SK-N-SH (cell line): ENCODE results near the gene TEX13C. TPM values are rescaled to one million over a fixed set of nuclear protein-coding genes. Genes with fewer than 3 reads are reported as not detected.

Experiments used
- CTCF ChIA-PET: fragments of 300-600, 350-600 bp; formaldehyde crosslinking; extraction: SDS; loops from one replicate; lab custom pipeline; 2021; lab: Yijun Ruan, JAX
- POLR2A ChIA-PET: fragments of 350-600 bp; sonication (Branson Sonifier 250); formaldehyde crosslinking; extraction: SDS; loops from one replicate; lab custom pipeline; 2020; ENCODE audit warnings: antibody characterized with exemption, inconsistent platforms; lab: Yijun Ruan, JAX
- DNase-seq: peaks from one replicate; pipeline ENCODE4 v3.0.0; 2012
- H2AFZ ChIP-seq: fragments of 200-600 bp; sonication (generic); 2 replicates; pipeline ENCODE4 v1.8.1; 2016; ENCODE audit warnings: antibody characterized with exemption, mild to moderate bottlenecking, low read depth
- H3F3A ChIP-seq: fragments of 200-600 bp; sonication (generic); replicated peaks from 2 replicates; pipeline ENCODE3; 2016; ENCODE audit warnings: antibody characterized with exemption, mild to moderate bottlenecking; ENCODE audit not compliant: insufficient read depth
- H3K27ac ChIP-seq, 2 experiments: fragments of 200-500 bp in 1 of 2; fragments of 200-600 bp in 1 of 2; sonication (Bioruptor generic) in 1 of 2; sonication (generic), shearing (Covaris generic) in 1 of 2; 2 replicates each; pipeline versions ENCODE4 v1.5.1 to v1.6.1; 2014 to 2016; ENCODE audit warnings: low read depth in 2 of 2, inconsistent platforms in 1 of 2, low read length in 1 of 2, mild to moderate bottlenecking in 1 of 2, mixed read lengths in 1 of 2
- H3K27me3 ChIP-seq: fragments of 200-600 bp; sonication (generic), shearing (Covaris generic); 2 replicates; pipeline ENCODE4 v1.6.1; 2016; ENCODE audit warnings: mixed run types; ENCODE audit not compliant: insufficient read depth
- H3K36me3 ChIP-seq, 2 experiments: fragments of 200-500 bp in 1 of 2; fragments of 200-600 bp in 1 of 2; sonication (Bioruptor generic) in 1 of 2; sonication (generic) in 1 of 2; replicated peaks in 1 of 2; 2 replicates each; pipeline versions ENCODE3 to v1.5.1; 2014 to 2016; ENCODE audit warnings: low read length in 1 of 2, mild to moderate bottlenecking in 1 of 2; ENCODE audit not compliant: insufficient read depth in 2 of 2, control insufficient read depth in 1 of 2
- H3K4me1 ChIP-seq, 2 experiments: fragments of 200-500 bp in 1 of 2; fragments of 200-600 bp in 1 of 2; sonication (Bioruptor generic) in 1 of 2; sonication (generic), shearing (Covaris generic) in 1 of 2; 2 replicates each; pipeline versions ENCODE4 v1.5.1 to v1.6.1; 2014 to 2016; ENCODE audit warnings: low read depth in 1 of 2, low read length in 1 of 2, mixed run types in 1 of 2; ENCODE audit not compliant: insufficient read depth in 2 of 2, control insufficient read depth in 1 of 2
- H3K4me2 ChIP-seq: fragments of 200-600 bp; sonication (generic), shearing (Covaris generic); 2 replicates; pipeline ENCODE4 v1.6.1; 2017; ENCODE audit warnings: mixed run types
- H3K4me3 ChIP-seq, 2 experiments: fragments of 200-500 bp in 1 of 2; fragments of 200-600 bp in 1 of 2; sonication (Bioruptor generic) in 1 of 2; sonication (generic), shearing (Covaris generic) in 1 of 2; 2 replicates each; pipeline versions ENCODE4 v1.5.1 to v1.8.1; 2014 to 2016; ENCODE audit warnings: low read depth in 2 of 2, inconsistent platforms in 1 of 2, low read length in 1 of 2, mild to moderate bottlenecking in 1 of 2, mixed read lengths in 1 of 2, moderate library complexity in 1 of 2
- H3K79me2 ChIP-seq: fragments of 200-600 bp; sonication (generic); 2 replicates; pipeline ENCODE4 v1.8.1; 2017; ENCODE audit warnings: mild to moderate bottlenecking; ENCODE audit not compliant: insufficient read depth
- H3K9ac ChIP-seq: fragments of 200-600 bp; sonication (generic); 2 replicates; pipeline ENCODE4 v1.6.1; 2017; ENCODE audit warnings: mixed run types
- H3K9me2 ChIP-seq: fragments of 200-600 bp; sonication (generic); 2 replicates; pipeline ENCODE4 v1.6.1; 2017; ENCODE audit warnings: mixed run types
- H3K9me3 ChIP-seq: fragments of 200-600 bp; sonication (generic); 2 replicates; pipeline ENCODE4 v1.6.1; 2017; ENCODE audit warnings: mixed run types, mild to moderate bottlenecking, moderate library complexity
- H4K20me1 ChIP-seq: fragments of 200-600 bp; sonication (generic); 2 replicates; pipeline ENCODE4 v1.6.1; 2017; ENCODE audit warnings: mild to moderate bottlenecking, mixed run types; ENCODE audit not compliant: insufficient read depth
- EP300 ChIP-seq, 2 experiments: IDR thresholded peaks; 2 replicates each; pipeline versions ENCODE4 v1.4.0 to v1.6.1; 2012; ENCODE audit warnings: borderline replicate concordance in 1 of 2, low read depth in 1 of 2, low read length in 1 of 2
- EZH2phosphoT487 ChIP-seq: fragments of 200-600 bp; sonication (generic); IDR thresholded peaks from 2 replicates; pipeline ENCODE4 v1.6.1; 2017; ENCODE audit warnings: low read depth, mixed run types, mild to moderate bottlenecking, antibody characterized with exemption, moderate library complexity, borderline replicate concordance
- FOSL2 ChIP-seq: IDR thresholded peaks from 2 replicates; pipeline ENCODE4 v1.4.0; 2012; ENCODE audit warnings: low read depth, mild to moderate bottlenecking, moderate library complexity, borderline replicate concordance
- FOXJ3 ChIP-seq: sonication (generic); formaldehyde crosslinking; IDR thresholded peaks from 2 replicates; pipeline ENCODE4 v1.5.1; 2020; ENCODE audit warnings: mild to moderate bottlenecking, missing genetic modification reagents
- GATA2 ChIP-seq: sonication (generic); formaldehyde crosslinking; IDR thresholded peaks from 2 replicates; pipeline ENCODE4 v1.5.0; 2020; ENCODE audit warnings: mild to moderate bottlenecking, missing genetic modification reagents
- IRF3 ChIP-seq: fragments of 150-350 bp; IDR thresholded peaks from 2 replicates; pipeline ENCODE4 v1.6.1; 2016; ENCODE audit warnings: mild to moderate bottlenecking, low read depth, low read length
- MEF2A ChIP-seq: IDR thresholded peaks from 2 replicates; pipeline ENCODE4 v1.4.0; 2012; ENCODE audit warnings: low read depth, borderline replicate concordance
- POLR2AphosphoS5 ChIP-seq: IDR thresholded peaks from 2 replicates; pipeline ENCODE4 v1.6.1; 2012; ENCODE audit warnings: low read depth, low read length
- RAD21 ChIP-seq: IDR thresholded peaks from 2 replicates; pipeline ENCODE4 v1.6.1; 2012; ENCODE audit warnings: mild to moderate bottlenecking, low read length
- SIN3A ChIP-seq: IDR thresholded peaks from 2 replicates; pipeline ENCODE4 v1.6.1; 2012; ENCODE audit warnings: low read depth, mild to moderate bottlenecking, low read length, moderate library complexity, borderline replicate concordance
- YY1 ChIP-seq: IDR thresholded peaks from 2 replicates; pipeline ENCODE4 v1.4.0; 2012; ENCODE audit warnings: low read depth, mild to moderate bottlenecking
- WGBS: methylation state at CpG from one replicate; pipeline ENCODE4 v1.1.6; 2017; ENCODE audit warnings: low lambda C conversion rate; 5-methylcytosine and 5-hydroxymethylcytosine counted together
- polyA plus RNA-seq, 3 experiments: library from polyadenylated mRNA; depleted of rRNA; stranded (reverse); fragments of >200 nt; gene quantifications; 2 replicates each; pipeline ENCODE4 v1.2.3, GENCODE V29; 2012
- TF ChIP-seq, protein P1 (sequence below): IDR thresholded peaks from 2 replicates; pipeline ENCODE4; 2012
- TF ChIP-seq, protein P2 (sequence below): IDR thresholded peaks from 2 replicates; pipeline ENCODE4 v1.4.0; 2012; ENCODE audit warnings: low read depth

Gene TEX13C
- polyA plus RNA-seq, 1 of the 3 experiments (the other 2 are of a cell fraction): 0.16 TPM

DNA sequence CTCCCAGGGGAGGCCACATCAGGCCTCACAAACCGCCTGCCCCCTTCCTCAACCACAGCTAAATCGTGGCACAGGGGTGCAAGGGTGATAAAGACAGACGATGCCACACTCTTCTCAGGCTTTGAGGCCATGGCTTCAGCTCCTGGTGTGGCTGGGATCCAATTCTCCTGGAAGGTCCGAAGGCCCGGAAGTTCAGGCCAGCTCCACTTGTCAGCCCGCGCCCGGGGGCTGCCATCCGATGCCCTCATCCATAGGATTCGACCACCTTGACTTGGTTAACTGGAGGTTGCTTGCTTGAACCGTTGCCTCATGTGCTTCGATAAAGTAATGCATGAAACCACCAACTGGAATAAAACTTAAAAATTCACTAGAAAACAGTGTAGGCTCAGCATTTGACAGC, 8.2 kb downstream of the TEX13C start:
- Histone ChIP-seq H3K36me3 (no peaks in the 10 kb centered on the region), H3K4me3 (no peak overlapping the region), H3F3A (no peaks in the 10 kb centered on the region), H2AFZ (no peak overlapping the region), H3K9me3 (no peaks in the 10 kb centered on the region), H3K4me1 (no peaks in the 10 kb centered on the region), H3K27me3 (no peaks in the 10 kb centered on the region), H3K9ac (no peak overlapping the region), H3K79me2 (no peaks in the 10 kb centered on the region), H3K27ac (no peak overlapping the region), H3K9me2 (0 out of 2 replicates have a peak, but pooled peaks cover 2% of the 10 kb centered on the region), H4K20me1 (no peaks in the 10 kb centered on the region), H3K4me2 (no peak overlapping the region)
- no peak for DNase-seq
- WGBS: 49% methylated on average over 9 of the region's 12 CpGs
- ChIA-PET POLR2A (no interaction called here), CTCF (no interaction called here)
- TF ChIP-seq RAD21 (no peak), POLR2AphosphoS5 (no peak), EP300 (IDR thresholded peaks at IDR 0.05; ENCODE audit: borderline replicate concordance in 1 of 2, low read depth in 1 of 2, low read length in 1 of 2) (no peak)

DNA sequence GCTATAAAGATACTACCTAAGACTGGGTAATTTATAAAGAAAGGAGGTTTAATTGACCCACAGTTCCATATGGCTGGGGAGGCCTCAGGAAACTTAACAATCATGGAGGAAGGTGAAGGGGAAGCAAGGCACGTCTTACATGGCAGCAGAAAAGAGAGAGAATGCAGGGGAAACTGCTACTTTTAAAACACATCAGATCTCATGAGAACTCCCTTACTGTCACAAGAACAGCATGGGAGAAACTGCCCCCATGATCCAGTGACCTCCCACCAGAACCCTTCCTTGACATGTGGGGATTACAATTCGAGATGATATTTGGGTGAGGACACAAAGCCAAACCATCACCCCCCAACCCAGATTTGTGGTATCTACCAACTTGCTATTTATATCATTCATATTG, 13.9 kb downstream of the TEX13C start:
- TF ChIP-seq FOXJ3 (CRISPR knock-in tag) (no peak), IRF3 (no peak), EP300 (IDR thresholded peaks at IDR 0.05; ENCODE audit: borderline replicate concordance in 1 of 2, low read depth in 1 of 2, low read length in 1 of 2) (no peak), FOSL2 (no peak), GATA2 (CRISPR knock-in tag) (no peak), MEF2A (no peak), EZH2phosphoT487 (no peak)
- TF ChIP-seq, protein P1, sequence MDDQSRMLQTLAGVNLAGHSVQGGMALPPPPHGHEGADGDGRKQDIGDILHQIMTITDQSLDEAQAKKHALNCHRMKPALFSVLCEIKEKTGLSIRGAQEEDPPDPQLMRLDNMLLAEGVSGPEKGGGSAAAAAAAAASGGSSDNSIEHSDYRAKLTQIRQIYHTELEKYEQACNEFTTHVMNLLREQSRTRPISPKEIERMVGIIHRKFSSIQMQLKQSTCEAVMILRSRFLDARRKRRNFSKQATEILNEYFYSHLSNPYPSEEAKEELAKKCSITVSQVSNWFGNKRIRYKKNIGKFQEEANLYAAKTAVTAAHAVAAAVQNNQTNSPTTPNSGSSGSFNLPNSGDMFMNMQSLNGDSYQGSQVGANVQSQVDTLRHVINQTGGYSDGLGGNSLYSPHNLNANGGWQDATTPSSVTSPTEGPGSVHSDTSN: no peak
- TF ChIP-seq, all 33 proteins: peak for 0
- Histone ChIP-seq H3K9me2 (0 out of 2 replicates have a peak, but pooled peaks cover 2% of the 10 kb centered on the region), H3K9ac (no peak overlapping the region), H3K27me3 (no peaks in the 10 kb centered on the region), H3K36me3 (no peaks in the 10 kb centered on the region), H3K27ac (no peak overlapping the region), H4K20me1 (no peaks in the 10 kb centered on the region), H3K4me3 (no peak overlapping the region), H3K9me3 (no peaks in the 10 kb centered on the region), H3F3A (no peaks in the 10 kb centered on the region), H2AFZ (no peak overlapping the region), H3K4me1 (no peaks in the 10 kb centered on the region), H3K79me2 (no peaks in the 10 kb centered on the region), H3K4me2 (no peak overlapping the region)
- no peak for DNase-seq
- ChIA-PET POLR2A (no interaction called here), CTCF (no interaction called here)
- WGBS: 0% methylated on average over 2 of the region's 2 CpGs

DNA sequence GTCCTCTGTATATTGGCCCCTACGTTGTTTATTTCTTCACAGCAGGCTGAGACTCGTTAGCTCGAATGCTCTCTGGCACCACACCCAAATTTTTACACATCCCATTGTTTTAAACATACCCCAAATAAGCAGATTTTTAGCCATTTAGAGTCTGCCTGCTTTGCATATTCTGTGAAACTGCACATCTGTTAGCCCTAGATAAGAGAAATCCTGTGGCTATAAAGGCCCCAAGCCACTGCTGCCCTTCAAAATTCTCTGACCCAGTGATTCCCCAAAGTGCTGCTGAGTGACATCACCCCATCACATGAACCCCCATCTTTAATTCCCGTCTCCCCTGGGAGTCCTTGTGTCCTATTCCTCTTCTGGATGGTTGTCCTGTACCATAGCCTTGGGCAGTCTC, 20.8 kb downstream of the TEX13C start:
- no peaks in the 10 kb centered on the region for H3K79me2 ChIP-seq
- DNase-seq: no peak
- no peak overlapping the region for H3K27ac ChIP-seq
- H3K36me3 ChIP-seq: no peaks in the 10 kb centered on the region
- H4K20me1 ChIP-seq: no peaks in the 10 kb centered on the region
- no peaks in the 10 kb centered on the region for H3F3A ChIP-seq
- TF ChIP-seq FOXJ3 (CRISPR knock-in tag): no peak
- TF ChIP-seq, protein P1: no peak
- no peak for TF ChIP-seq MEF2A
- no peak for TF ChIP-seq SIN3A
- no peak for TF ChIP-seq YY1
- TF ChIP-seq, protein P2, sequence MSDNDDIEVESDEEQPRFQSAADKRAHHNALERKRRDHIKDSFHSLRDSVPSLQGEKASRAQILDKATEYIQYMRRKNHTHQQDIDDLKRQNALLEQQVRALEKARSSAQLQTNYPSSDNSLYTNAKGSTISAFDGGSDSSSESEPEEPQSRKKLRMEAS: no peak
- no peak for TF ChIP-seq IRF3
- 9% methylated on average over 4 of the region's 4 CpGs for WGBS
- no peak overlapping the region for H3K9ac ChIP-seq
- H3K9me2 ChIP-seq: no peaks in the 10 kb centered on the region
- ChIA-PET CTCF (no interaction called here), POLR2A (no interaction called here)
- H3K4me2 ChIP-seq: no peak overlapping the region
- no peaks in the 10 kb centered on the region for H3K27me3 ChIP-seq
- H3K4me1 ChIP-seq: no peaks in the 10 kb centered on the region
- H3K9me3 ChIP-seq: no peaks in the 10 kb centered on the region
- no peak overlapping the region for H2AFZ ChIP-seq
- no peak overlapping the region for H3K4me3 ChIP-seq
